ENCODE results near the gene IDUA.
"Not testable (repeated sequence)": the region's sequence is repeated elsewhere in the genome, so short reads cannot be mapped to it uniquely, and the experiment has no call there.

IDUA gene

GRCh38 chr4:1033840-1034551 is 47.2 kb downstream of the IDUA start:
- no peak for FAIRE-seq

DNA sequence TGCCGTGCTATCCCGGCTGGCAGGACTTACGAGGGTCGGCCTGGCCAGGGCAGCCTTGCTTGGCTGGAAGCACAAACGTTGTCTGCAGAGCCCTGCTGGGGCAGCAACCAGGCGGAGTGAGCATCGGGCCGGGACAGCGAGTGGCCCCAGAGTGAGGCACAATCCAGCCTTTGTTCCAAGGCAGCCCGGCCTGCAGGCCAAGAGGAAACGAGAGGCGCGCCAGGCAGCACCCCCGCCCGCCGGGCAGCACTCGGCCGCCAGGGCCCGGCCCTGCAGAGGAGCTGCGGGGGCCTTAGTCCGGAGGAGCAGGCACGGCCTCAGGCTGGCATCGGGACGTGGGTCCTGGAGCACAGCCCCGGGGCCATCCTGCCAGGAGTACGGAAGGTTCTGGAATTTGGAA is 48.7 kb downstream of the IDUA start:
- no peak for FAIRE-seq

GRCh38 chr4:1036095-1036494 is 49.3 kb downstream of the IDUA start:
- no peak for FAIRE-seq

GRCh38 chr4:1036976-1037810 is 50.3 kb downstream of the IDUA start:
- FAIRE-seq: no peak

- FAIRE-seq: no peak
Measured at GRCh38 chr4:1038948-1039492, 52.2 kb downstream of the IDUA start.

GRCh38 chr4:1039493-1040343 is 52.9 kb downstream of the IDUA start:
- FAIRE-seq: no peak

- FAIRE-seq: no peak
Measured at GRCh38 chr4:1040344-1041146, 53.7 kb downstream of the IDUA start.

DNA sequence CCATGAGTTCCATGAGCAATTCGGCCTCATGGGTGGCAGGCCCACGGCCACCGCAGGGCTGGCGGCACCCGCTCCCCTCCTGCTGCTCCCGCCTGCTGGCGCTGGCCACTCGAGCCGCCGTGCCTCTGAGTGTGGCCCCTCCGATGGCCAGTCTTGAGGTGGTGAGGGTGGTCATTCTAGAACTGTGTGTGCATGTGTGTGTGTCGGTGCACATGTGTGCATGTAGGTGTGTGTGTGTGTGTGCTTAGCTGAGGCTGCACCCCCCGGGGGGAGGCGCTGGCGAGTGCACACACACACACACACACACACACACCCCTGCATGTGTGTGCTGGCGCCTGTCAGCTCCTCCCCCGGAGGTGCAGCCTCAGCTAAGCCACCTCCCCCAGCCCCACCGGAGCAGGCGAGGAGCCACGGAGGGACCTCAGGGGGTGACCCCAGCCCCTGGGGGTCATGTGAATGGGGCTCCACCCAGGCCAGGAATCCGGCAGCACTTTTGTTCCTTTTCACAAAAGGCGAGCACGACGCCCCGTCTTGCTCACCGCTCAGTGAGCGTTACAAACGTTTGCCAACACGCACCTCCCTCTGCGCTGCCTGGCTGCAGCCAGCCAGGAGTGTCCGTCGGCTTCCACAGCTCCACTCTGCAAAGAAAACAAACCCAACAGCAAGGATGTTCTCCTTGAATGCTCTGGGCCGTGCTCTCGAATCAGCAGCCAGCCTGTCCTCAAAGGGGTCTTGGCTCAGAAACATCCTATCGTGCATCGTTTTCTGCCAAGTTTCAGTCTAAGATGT is 54.5 kb downstream of the IDUA start:
- no peak for FAIRE-seq

DNA sequence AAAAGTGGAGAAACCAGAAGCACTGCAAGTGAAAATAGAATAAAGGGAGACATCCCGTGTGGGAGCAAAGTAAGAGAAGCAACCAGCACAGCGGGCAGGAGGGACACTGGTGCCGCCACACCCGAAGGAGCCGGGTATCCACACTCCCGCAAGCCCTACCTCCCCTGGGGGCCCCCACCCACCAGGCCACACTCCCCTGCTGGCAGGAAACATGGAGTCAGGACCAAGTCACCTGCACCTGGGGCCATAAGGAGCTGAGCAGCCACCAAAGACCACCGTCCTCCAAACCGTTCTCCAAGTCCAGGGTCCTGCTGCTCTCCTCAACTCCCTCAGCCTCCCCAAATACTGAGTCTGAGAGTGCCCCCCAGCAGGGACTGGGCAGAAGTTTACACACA is 55.1 kb downstream of the IDUA start:
- no peak for FAIRE-seq

DNA sequence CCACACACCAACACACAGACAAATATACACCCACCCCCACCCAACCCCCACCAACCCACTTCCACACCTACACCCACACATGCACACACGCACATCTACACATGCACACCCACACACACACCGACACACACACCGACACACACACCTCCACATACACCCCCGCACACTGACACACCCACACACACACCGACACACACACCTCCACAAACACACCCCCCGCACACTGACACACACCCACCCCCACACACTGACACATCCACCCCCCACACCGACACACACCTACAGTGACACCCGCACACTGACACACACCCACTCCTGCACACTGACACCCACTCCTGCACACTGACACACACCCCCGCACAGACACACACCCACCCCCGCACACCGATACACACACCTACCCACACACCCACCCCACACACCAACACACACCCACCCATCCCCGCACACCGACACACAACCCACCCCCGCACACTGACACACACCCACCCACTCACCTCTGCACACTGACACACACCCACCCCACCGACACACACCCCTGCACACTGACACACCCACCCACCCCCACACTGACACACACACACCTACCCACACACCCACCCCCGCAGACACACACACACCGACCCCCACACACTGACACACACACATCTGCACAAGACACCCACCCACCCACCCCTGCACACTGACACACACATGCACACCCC is 55.7 kb downstream of the IDUA start:
- no peak for FAIRE-seq

GRCh38 chr4:1043162-1043561 is 56.3 kb downstream of the IDUA start:
- FAIRE-seq: no peak

GRCh38 chr4:1043651-1044468 is 57.0 kb downstream of the IDUA start:
- no peak for FAIRE-seq

GRCh38 chr4:1044469-1045192 is 57.8 kb downstream of the IDUA start:
- no peak for FAIRE-seq

DNA sequence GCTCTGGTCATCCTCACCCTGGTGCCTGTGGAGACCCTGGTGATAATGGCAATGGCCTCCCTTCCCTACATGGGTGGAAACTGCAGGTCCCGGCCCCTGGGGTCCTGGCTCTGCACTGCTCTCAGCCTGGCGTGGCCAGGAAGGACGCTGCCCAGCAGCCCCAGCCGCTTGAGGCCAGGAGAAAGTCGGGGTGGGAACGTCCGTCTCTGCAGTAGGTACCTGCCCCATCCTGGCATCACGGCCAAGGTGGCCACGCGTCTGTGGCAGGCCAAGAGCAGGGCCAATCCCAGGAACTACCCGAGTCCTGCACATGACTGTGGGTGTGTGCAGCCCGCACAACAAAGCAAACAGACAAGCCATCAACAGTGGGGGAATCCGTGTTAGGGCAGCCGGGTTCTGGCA is 58.4 kb downstream of the IDUA start:
- FAIRE-seq: no peak

- FAIRE-seq: no peak
Measured at GRCh38 chr4:1045595-1046201, 58.9 kb downstream of the IDUA start.

DNA sequence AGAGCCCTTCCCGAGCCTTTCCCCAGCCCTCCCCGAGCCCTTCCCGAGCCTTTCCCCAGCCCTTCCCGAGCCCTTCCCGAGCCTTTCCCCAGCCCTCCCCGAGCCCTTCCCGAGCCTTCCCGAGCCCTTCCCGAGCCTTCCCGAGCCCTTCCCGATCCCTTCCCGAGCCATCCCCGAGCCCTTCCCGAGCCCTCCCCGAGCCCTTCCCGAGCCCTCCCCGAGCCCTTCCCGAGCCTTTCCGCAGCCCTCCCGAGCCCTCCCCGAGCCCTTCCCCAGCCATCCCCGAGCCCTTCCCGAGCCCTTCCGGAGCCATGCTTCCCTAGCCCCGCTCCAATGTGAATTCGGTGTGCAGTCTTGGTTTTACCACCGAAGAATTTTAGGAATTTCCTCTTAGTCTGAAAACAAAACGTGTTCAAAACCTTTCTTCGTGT is 59.8 kb downstream of the IDUA start:
- FAIRE-seq: not testable (repeated sequence)

DNA sequence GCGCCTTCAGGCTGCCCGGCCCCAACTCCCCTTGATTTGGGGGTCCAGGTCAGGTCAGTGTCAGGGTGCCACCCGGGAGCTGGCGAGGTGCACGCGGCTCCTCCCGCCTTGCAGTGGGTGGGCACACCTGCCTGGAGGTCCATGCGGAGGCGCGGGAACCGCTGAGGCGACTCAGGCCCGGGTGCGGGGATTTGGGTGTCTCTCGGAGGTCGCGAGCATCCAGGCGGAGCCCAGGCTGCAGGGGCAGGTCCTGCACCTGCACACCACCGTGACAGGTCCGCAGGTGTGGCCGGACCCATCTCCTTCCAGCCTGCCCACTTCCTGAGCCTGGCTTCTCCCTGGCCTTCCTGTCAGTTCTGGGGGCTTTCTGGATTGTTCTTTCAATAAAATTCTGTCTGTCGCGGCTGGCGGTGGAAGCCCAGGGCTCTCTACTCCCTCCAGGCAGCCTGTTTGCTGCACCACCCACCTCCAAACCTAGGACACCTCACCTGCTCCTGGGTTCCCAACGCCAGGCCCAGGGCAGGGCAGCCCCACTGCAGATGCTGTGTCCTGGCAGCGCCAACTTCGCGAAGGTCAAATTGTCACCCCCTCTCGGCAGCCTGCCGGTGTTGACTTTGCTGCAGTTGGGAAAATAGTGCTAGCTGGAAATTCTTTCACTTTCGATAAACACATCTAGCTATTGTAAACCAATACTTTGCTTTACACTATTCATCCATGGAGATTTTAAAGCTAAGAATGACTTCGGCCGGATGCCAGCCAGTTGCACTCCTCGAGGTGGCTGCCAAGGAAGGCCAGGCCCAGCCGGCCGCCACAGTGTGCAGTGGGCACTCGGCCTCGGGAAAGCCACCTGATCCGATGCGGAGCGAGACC is 60.5 kb downstream of the IDUA start:
- no peak for FAIRE-seq

Data from TTC549 (cell line).